Effector memory CD4-positive, alpha-beta T cell (primary cell): ENCODE measurements around the gene ELMO3.

Experiments
- DNase-seq, 3 donors: peaks; one replicate each; pipeline ENCODE4 v3.0.0-alpha.2; 2020
- H3K27ac ChIP-seq: 2 replicates; pipeline ENCODE4 v1.7.0; 2013; ENCODE audit warnings: mild to moderate bottlenecking, low read length, moderate library complexity; ENCODE audit not compliant: insufficient read depth, poor library complexity, severe bottlenecking
- H3K27me3 ChIP-seq: replicated peaks from 2 replicates; pipeline ENCODE4 v1.7.0; 2013; ENCODE audit warnings: mild to moderate bottlenecking, low read length; ENCODE audit not compliant: insufficient read depth, control insufficient read depth, poor library complexity, severe bottlenecking
- H3K36me3 ChIP-seq: 2 replicates; pipeline ENCODE4 v1.7.0; 2013; ENCODE audit warnings: mild to moderate bottlenecking, low read length, moderate library complexity; ENCODE audit not compliant: control insufficient read depth, insufficient read depth
- H3K4me1 ChIP-seq: 2 replicates; pipeline ENCODE4 v1.7.0; 2013; ENCODE audit warnings: low read length, mild to moderate bottlenecking; ENCODE audit not compliant: control insufficient read depth, insufficient read depth, poor library complexity, severe bottlenecking
- H3K4me3 ChIP-seq: 2 replicates; pipeline ENCODE4 v1.7.0; 2013; ENCODE audit warnings: low read length, low read depth, mild to moderate bottlenecking; ENCODE audit not compliant: insufficient read depth, poor library complexity, severe bottlenecking
- H3K9me3 ChIP-seq: 2 replicates; pipeline ENCODE4 v1.7.0; 2013; ENCODE audit warnings: mild to moderate bottlenecking, low read length, moderate library complexity; ENCODE audit not compliant: control insufficient read depth

ELMO3 gene

GRCh38 chr16:67207249-67208091 is 8.5 kb downstream of the ELMO3 start:
- no peaks in the 10 kb centered on the region for H3K4me1 ChIP-seq
- no peak overlapping the region for H3K27ac ChIP-seq
- no peak overlapping the region for H3K4me3 ChIP-seq
- no peaks in the 10 kb centered on the region for H3K27me3 ChIP-seq
- no peaks in the 10 kb centered on the region for H3K9me3 ChIP-seq
- DNase-seq, result no peak
- peaks cover 15% of the 10 kb centered on the region for H3K36me3 ChIP-seq

- no peak overlapping the region for H3K27ac ChIP-seq
- H3K27me3 ChIP-seq, result no peaks in the 10 kb centered on the region
- no peak overlapping the region for H3K4me3 ChIP-seq
- H3K36me3 ChIP-seq, result peaks cover 6% of the 10 kb centered on the region
- no peaks in the 10 kb centered on the region for H3K9me3 ChIP-seq
- no peaks in the 10 kb centered on the region for H3K4me1 ChIP-seq
- DNase-seq, result no peak
Measured at GRCh38 chr16:67208154-67208896, 9.4 kb downstream of the ELMO3 start.

GRCh38 chr16:67209565-67209964 is 10.6 kb downstream of the ELMO3 start:
- no peak for DNase-seq
- Histone ChIP-seq H3K27me3 (no peaks in the 10 kb centered on the region), H3K9me3 (no peaks in the 10 kb centered on the region), H3K4me3 (no peak overlapping the region), H3K4me1 (no peaks in the 10 kb centered on the region), H3K27ac (no peak overlapping the region), H3K36me3 (no peaks in the 10 kb centered on the region)

GRCh38 chr16:67210069-67210937 is 11.4 kb downstream of the ELMO3 start:
- no peaks in the 10 kb centered on the region for H3K9me3 ChIP-seq
- H3K4me1 ChIP-seq, result no peaks in the 10 kb centered on the region
- H3K4me3 ChIP-seq, result no peak overlapping the region
- DNase-seq, result no peak
- H3K36me3 ChIP-seq, result no peaks in the 10 kb centered on the region
- H3K27ac ChIP-seq, result no peak overlapping the region
- H3K27me3 ChIP-seq, result no peaks in the 10 kb centered on the region

DNA sequence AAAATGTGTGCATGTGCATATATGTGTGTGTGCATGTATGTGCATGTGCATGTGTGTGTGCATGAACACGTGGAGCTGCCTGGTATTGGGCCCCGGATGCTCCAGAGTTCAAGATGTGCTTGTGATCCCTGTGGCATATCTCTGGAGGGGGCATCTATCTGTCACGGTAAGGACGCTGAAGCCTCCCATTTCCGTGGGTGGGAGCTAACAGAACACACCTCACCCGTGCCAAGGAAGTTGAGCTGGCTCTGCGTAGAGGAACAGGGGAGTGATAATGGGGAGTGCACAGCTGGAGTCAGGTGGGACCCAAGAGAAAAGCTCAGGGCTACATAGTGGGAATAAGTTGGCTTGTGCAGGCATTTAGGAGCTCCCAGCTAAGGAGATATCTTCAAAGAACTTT is 12.7 kb downstream of the ELMO3 start:
- Histone ChIP-seq H3K36me3 (no peaks in the 10 kb centered on the region), H3K9me3 (no peaks in the 10 kb centered on the region), H3K4me3 (no peak overlapping the region), H3K27me3 (no peaks in the 10 kb centered on the region), H3K4me1 (no peaks in the 10 kb centered on the region), H3K27ac (no peak overlapping the region)
- DNase-seq, result no peak

GRCh38 chr16:67212766-67213165 is 13.8 kb downstream of the ELMO3 start:
- Histone ChIP-seq H3K27me3 (no peaks in the 10 kb centered on the region), H3K4me3 (no peak overlapping the region), H3K9me3 (no peaks in the 10 kb centered on the region), H3K27ac (no peak overlapping the region), H3K4me1 (no peaks in the 10 kb centered on the region), H3K36me3 (no peaks in the 10 kb centered on the region)
- no peak for DNase-seq

- H3K36me3 ChIP-seq, result no peaks in the 10 kb centered on the region
- DNase-seq, result no peak
- H3K27ac ChIP-seq, result no peak overlapping the region
- no peaks in the 10 kb centered on the region for H3K4me1 ChIP-seq
- no peak overlapping the region for H3K4me3 ChIP-seq
- no peaks in the 10 kb centered on the region for H3K9me3 ChIP-seq
- H3K27me3 ChIP-seq, result no peaks in the 10 kb centered on the region
Measured at GRCh38 chr16:67213197-67214019, 14.5 kb downstream of the ELMO3 start.

- H3K27me3 ChIP-seq, result no peaks in the 10 kb centered on the region
- no peaks in the 10 kb centered on the region for H3K4me1 ChIP-seq
- H3K36me3 ChIP-seq, result no peaks in the 10 kb centered on the region
- H3K9me3 ChIP-seq, result no peaks in the 10 kb centered on the region
- no peak overlapping the region for H3K4me3 ChIP-seq
- H3K27ac ChIP-seq, result no peak overlapping the region
- DNase-seq, result no peak
Measured at GRCh38 chr16:67215706-67216105, 16.8 kb downstream of the ELMO3 start.
